Measurements from ENCODE around the gene HPX.

Gene HPX

DNA sequence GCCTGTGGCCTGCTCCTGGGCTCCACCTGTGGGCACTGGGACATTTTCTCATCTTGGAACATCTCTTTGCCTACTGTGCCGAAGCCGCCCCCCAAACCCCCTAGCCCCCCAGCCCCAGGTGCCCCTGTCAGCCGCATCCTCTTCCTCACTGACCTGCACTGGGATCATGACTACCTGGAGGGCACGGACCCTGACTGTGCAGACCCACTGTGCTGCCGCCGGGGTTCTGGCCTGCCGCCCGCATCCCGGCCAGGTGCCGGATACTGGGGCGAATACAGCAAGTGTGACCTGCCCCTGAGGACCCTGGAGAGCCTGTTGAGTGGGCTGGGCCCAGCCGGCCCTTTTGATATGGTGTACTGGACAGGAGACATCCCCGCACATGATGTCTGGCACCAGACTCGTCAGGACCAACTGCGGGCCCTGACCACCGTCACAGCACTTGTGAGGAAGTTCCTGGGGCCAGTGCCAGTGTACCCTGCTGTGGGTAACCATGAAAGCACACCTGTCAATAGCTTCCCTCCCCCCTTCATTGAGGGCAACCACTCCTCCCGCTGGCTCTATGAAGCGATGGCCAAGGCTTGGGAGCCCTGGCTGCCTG is 49.2 kb downstream of the HPX start:
- H3K9ac ChIP-seq (ENCODE audit: low read depth, low read length): peak overlapping the region; percentile 61; the same call in 1 of the 2 replicates
- DNase-seq: no peak

DNA sequence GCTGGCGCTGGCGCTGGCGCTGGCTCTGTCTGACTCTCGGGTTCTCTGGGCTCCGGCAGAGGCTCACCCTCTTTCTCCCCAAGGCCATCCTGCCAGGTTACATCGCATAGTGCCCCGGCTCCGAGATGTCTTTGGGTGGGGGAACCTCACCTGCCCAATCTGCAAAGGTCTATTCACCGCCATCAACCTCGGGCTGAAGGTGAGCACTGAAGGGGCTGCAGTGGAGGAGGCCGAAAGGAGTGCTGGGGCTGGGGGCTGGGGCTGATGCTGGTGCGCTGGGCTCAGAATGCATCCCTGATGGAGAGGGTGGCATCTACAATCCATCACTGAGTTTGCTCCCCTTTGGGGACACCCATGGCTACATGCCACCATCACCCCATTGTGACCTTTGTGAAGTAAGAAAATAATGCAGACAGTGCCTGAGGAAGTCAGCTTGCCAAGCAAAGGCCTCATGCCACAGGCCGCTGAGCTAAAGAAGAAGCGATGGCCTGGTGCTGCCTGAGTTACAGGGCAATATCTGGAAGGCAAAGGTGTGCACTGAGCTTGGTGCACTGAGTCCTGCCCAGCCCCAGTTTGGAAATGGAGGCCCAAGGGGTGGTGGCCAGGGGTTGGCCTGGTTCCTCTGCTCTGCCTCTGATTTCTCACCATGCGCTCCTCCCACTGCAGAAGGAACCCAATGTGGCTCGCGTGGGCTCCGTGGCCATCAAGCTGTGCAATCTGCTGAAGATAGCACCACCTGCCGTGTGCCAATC is 49.9 kb downstream of the HPX start:
- Histone ChIP-seq H3K9me3 (ENCODE audit: insufficient read depth, low read length, severe bottlenecking) (no peaks in the 10 kb centered on the region), H3K79me2 (ENCODE audit: insufficient read depth, low read length) (no peaks in the 10 kb centered on the region), H3K4me1 (ENCODE audit: insufficient read depth, low read length) (peaks cover 26% of the 10 kb centered on the region), H3K9ac (ENCODE audit: low read depth, low read length) (peak overlapping the region; percentile 61), H3K4me3 (ENCODE audit: low read depth in 1 of 2, low read length in 2 of 2) (peak overlapping the region; percentile 23 to 69; a peak in 3 of 4 replicates), H2AFZ (ENCODE audit: low read depth, low read length) (peak overlapping the region; percentile 63), H4K20me1 (ENCODE audit: insufficient read depth, low read length) (peaks cover 10% of the 10 kb centered on the region; the same call in 1 of the 2 replicates), H3K27ac (ENCODE audit: low read length) (peak overlapping the region; percentile 60; the same call in 1 of the 2 replicates), H3K36me3 (ENCODE audit: insufficient read depth, low read length) (no peaks in the 10 kb centered on the region), H3K4me2 (ENCODE audit: insufficient read depth, low read length) (peak overlapping the region; percentile 69), H3K27me3 (ENCODE audit: insufficient read depth, low read length, poor library complexity) (no peaks in the 10 kb centered on the region)
- ATAC-seq (ENCODE audit: insufficient read depth, low read depth) (no peak), DNase-seq (no peak)
- no peak for TF ChIP-seq EZH2 (IDR thresholded peaks at IDR 0.05; ENCODE audit: borderline replicate concordance, low read depth, low read length, severe bottlenecking)
- TF ChIP-seq, protein P1, sequence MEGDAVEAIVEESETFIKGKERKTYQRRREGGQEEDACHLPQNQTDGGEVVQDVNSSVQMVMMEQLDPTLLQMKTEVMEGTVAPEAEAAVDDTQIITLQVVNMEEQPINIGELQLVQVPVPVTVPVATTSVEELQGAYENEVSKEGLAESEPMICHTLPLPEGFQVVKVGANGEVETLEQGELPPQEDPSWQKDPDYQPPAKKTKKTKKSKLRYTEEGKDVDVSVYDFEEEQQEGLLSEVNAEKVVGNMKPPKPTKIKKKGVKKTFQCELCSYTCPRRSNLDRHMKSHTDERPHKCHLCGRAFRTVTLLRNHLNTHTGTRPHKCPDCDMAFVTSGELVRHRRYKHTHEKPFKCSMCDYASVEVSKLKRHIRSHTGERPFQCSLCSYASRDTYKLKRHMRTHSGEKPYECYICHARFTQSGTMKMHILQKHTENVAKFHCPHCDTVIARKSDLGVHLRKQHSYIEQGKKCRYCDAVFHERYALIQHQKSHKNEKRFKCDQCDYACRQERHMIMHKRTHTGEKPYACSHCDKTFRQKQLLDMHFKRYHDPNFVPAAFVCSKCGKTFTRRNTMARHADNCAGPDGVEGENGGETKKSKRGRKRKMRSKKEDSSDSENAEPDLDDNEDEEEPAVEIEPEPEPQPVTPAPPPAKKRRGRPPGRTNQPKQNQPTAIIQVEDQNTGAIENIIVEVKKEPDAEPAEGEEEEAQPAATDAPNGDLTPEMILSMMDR (IDR thresholded peaks at IDR 0.05; ENCODE audit: borderline replicate concordance, extremely low read depth, low read length, poor library complexity, severe bottlenecking): no peak

More for the DNA sequence above, 49.2 kb downstream of the HPX start:
- H3K27ac ChIP-seq (ENCODE audit: low read length): no peak overlapping the region
- H2AFZ ChIP-seq (ENCODE audit: low read depth, low read length): no peak overlapping the region
- H3K4me1 ChIP-seq (ENCODE audit: insufficient read depth, low read length): peaks cover 26% of the 10 kb centered on the region
- H4K20me1 ChIP-seq (ENCODE audit: insufficient read depth, low read length): peaks cover 10% of the 10 kb centered on the region; the same call in 1 of the 2 replicates
- H3K36me3 ChIP-seq (ENCODE audit: insufficient read depth, low read length): no peaks in the 10 kb centered on the region
- TF ChIP-seq EZH2 (IDR thresholded peaks at IDR 0.05; ENCODE audit: borderline replicate concordance, low read depth, low read length, severe bottlenecking): no peak
- TF ChIP-seq, protein P1 (IDR thresholded peaks at IDR 0.05; ENCODE audit: borderline replicate concordance, extremely low read depth, low read length, poor library complexity, severe bottlenecking): no peak
- H3K4me3 ChIP-seq (ENCODE audit: low read depth in 1 of 2, low read length in 2 of 2): peak overlapping the region in 1 of 2 experiments; percentile 69; a peak in 1 of 4 replicates
- H3K9me3 ChIP-seq (ENCODE audit: insufficient read depth, low read length, severe bottlenecking): no peaks in the 10 kb centered on the region
- no peak for ATAC-seq (ENCODE audit: insufficient read depth, low read depth)
- no peaks in the 10 kb centered on the region for H3K27me3 ChIP-seq (ENCODE audit: insufficient read depth, low read length, poor library complexity)
- H3K79me2 ChIP-seq (ENCODE audit: insufficient read depth, low read length): no peaks in the 10 kb centered on the region
- H3K4me2 ChIP-seq (ENCODE audit: insufficient read depth, low read length): peak overlapping the region; percentile 69

DNA sequence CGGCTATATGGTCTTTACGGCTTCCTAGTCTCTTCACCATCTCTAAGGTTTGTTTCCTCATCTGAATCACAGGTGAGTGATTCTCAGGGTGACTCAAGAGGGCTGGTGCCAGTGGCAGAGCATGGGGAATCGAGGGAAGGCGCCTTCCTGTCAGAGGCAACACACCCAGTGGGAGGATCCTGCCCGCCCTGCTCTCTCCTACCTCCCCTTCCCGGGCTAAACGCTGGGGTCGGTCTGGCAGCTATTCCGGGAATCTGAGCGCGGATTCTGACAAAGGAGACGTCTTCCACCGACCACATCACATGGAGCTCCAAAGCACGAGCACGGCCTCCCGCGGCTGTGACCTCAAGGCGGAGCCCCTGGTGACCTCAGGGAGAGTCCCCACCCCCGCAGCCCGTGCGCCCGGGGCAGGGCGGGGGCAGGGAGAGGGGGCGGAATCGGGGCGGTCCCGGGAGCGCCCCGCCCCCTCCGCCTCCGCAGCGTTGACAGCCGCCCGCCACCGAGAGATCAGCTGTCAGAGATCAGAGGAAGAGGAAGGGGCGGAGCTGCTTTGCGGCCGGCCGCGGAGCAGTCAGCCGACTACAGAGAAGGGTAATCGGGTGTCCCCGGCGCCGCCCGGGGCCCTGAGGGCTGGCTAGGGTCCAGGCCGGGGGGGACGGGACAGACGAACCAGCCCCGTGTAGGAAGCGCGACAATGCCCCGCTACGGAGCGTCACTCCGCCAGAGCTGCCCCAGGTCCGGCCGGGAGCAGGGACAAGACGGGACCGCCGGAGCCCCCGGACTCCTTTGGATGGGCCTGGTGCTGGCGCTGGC is 50.7 kb downstream of the HPX start, which contains the start of gene SMPD1:
Gene SMPD1, plus strand, starts transcription at position 570 of the 813 bp plus-strand sequence. Its CDS starts 125 bp downstream, at position 695.
- DNase-seq (peak; percentile 94), ATAC-seq (ENCODE audit: insufficient read depth, low read depth) (peak; percentile 89)
- no peaks in the 10 kb centered on the region for H3K79me2 ChIP-seq (ENCODE audit: insufficient read depth, low read length)
- no peaks in the 10 kb centered on the region for H3K9me3 ChIP-seq (ENCODE audit: insufficient read depth, low read length, severe bottlenecking)
- H4K20me1 ChIP-seq (ENCODE audit: insufficient read depth, low read length): peaks cover 10% of the 10 kb centered on the region; the same call in 1 of the 2 replicates
- H3K27ac ChIP-seq (ENCODE audit: low read length): peak within 1 kb of the TSS; percentile 60
- H3K4me1 ChIP-seq (ENCODE audit: insufficient read depth, low read length): peaks cover 26% of the 10 kb centered on the region
- H3K27me3 ChIP-seq (ENCODE audit: insufficient read depth, low read length, poor library complexity): no peaks in the 10 kb centered on the region
- peak within 1 kb of the TSS; percentile 69 for H3K4me2 ChIP-seq (ENCODE audit: insufficient read depth, low read length)
- peak within 1 kb of the TSS; percentile 23 to 69; a peak in 3 of 4 replicates for H3K4me3 ChIP-seq (ENCODE audit: low read depth in 1 of 2, low read length in 2 of 2)
- TF ChIP-seq, protein P1 (IDR thresholded peaks at IDR 0.05; ENCODE audit: borderline replicate concordance, extremely low read depth, low read length, poor library complexity, severe bottlenecking): no peak
- TF ChIP-seq EZH2 (IDR thresholded peaks at IDR 0.05; ENCODE audit: borderline replicate concordance, low read depth, low read length, severe bottlenecking): no peak
- peak within 1 kb of the TSS; percentile 63 for H2AFZ ChIP-seq (ENCODE audit: low read depth, low read length)
- no peaks in the 10 kb centered on the region for H3K36me3 ChIP-seq (ENCODE audit: insufficient read depth, low read length)
- peak within 1 kb of the TSS; percentile 61 for H3K9ac ChIP-seq (ENCODE audit: low read depth, low read length)

Measured in DND-41 (cell line).